Measurements from ENCODE around the gene TSACC.

- TF ChIP-seq POLR2A (IDR thresholded peaks at IDR 0.05; ENCODE audit: extremely low read depth, insufficient read length) (no peak), CTCF (IDR thresholded peaks at IDR 0.05; ENCODE audit: low read depth, low read length) (no peak), MYC (IDR thresholded peaks at IDR 0.05; ENCODE audit: low read depth, low read length) (no peak)
Observed at GRCh38 chr1:156337888-156338179, 492 bp upstream of the TSACC start.
